H7 (cell line): ENCODE measurements around the gene DEFB128. TPM values are rescaled to one million over a fixed set of nuclear protein-coding genes. Genes with fewer than 3 reads are reported as not detected.
"Not testable (repeated sequence)": the region's sequence is repeated elsewhere in the genome, so short reads cannot be mapped to it uniquely, and the experiment has no call there.

ENCODE experiments used
- DNase-seq: peaks from one replicate; pipeline ENCODE4 v3.0.0; 2012
- H3K27me3 ChIP-seq: 2 replicates; pipeline ENCODE4 v1.6.0; 2011; ENCODE audit warnings: mild to moderate bottlenecking, low read length; ENCODE audit not compliant: control insufficient read depth, insufficient read depth
- H3K36me3 ChIP-seq: replicated peaks from 2 replicates; pipeline ENCODE4 v1.5.1; 2011; ENCODE audit warnings: low read length; ENCODE audit not compliant: control insufficient read depth, insufficient read depth
- H3K4me3 ChIP-seq: 2 replicates; pipeline ENCODE4 v1.5.1; 2011; ENCODE audit warnings: low read depth, mild to moderate bottlenecking, control low read depth, low read length, moderate library complexity; ENCODE audit not compliant: insufficient read depth
- total RNA-seq: library from RNA; depleted of rRNA; stranded (reverse); fragments of >200 nt; shearing (Covaris generic); gene quantifications from 2 replicates; pipeline ENCODE4 v1.2.3, GENCODE V29; 2014; rRNA removed

DEFB128 gene
- not detected in 2 replicates for total RNA-seq

DNA sequence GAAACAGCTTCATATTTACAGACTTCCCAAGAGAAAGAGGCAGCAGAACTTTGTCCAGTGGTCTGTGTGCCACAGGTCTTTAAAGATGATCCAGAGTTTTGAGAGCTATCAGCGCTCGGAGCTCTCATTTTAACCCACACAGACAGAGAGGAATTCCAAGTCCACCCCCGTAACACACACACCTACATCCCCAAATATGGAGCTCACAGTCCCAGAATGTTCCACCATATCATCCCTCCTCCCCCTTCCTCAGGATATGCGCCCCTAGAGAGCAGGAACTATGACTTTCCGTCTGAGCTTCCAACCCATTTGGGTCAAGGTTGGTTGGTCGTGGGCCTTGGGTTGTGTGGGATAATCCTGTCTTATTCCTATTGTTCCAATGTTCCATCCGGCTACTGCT lies at the start of gene DEFB128:
Gene DEFB128 (minus strand): TSS at position 101 of the 400 bp plus-strand sequence. CDS start 88 bp downstream, at position 13.
- no peak within 1 kb of the TSS for H3K4me3 ChIP-seq
- H3K27me3 ChIP-seq, result no peaks in the 10 kb centered on the region
- no peak for DNase-seq
- no peaks in the 10 kb centered on the region for H3K36me3 ChIP-seq

GRCh38 chr20:237929-238328 lies 48.4 kb upstream of the DEFB128 start:
- H3K27me3 ChIP-seq, result peaks cover 22% of the 10 kb centered on the region
- DNase-seq, result no peak
- H3K36me3 ChIP-seq, result no peaks in the 10 kb centered on the region
- no peak overlapping the region for H3K4me3 ChIP-seq

DNA sequence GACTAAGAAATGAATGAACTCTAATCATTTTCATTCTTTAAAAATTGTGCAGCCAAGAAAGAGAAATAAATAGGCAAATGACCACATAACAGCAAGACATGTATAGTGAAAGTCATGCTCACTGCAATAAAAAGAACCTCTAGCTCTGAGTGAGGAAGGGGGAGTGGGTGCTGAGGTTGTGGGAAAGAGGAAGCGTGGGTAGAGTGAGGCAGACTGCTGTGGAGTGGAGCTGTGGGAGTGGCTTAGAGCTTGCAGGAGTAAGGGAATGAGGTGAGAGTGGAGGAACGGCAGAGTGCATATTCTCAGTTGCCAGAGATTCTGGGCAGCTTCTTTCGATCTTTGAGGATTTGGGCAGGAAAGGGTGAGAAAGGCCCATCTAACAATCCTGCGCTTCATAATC lies 48.0 kb upstream of the DEFB128 start:
- DNase-seq, result no peak
- Histone ChIP-seq H3K27me3 (peaks cover 20% of the 10 kb centered on the region), H3K36me3 (no peaks in the 10 kb centered on the region), H3K4me3 (no peak overlapping the region)

DNA sequence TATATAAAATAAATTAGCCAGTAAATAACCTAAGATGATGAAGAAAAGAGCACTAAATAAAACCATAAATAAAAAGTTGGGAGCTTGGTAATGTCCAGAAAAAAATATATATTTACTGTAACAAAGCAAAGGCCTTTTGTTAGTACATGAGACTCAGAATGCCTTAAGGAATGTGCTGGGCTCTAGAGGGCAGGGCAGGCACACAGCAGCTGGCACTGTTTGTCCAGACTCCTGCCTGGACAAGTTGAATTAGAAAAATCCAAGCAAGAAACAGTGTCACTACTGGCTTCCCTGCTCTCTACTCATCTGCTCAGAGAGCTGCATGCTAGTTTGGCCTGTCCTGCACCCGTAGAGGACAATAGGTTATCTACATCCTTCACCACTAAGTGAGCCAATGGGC lies 46.4 kb upstream of the DEFB128 start:
- no peak for DNase-seq
- H3K27me3 ChIP-seq, result peaks cover 14% of the 10 kb centered on the region
- H3K4me3 ChIP-seq, result no peak overlapping the region
- H3K36me3 ChIP-seq, result no peaks in the 10 kb centered on the region

DNA sequence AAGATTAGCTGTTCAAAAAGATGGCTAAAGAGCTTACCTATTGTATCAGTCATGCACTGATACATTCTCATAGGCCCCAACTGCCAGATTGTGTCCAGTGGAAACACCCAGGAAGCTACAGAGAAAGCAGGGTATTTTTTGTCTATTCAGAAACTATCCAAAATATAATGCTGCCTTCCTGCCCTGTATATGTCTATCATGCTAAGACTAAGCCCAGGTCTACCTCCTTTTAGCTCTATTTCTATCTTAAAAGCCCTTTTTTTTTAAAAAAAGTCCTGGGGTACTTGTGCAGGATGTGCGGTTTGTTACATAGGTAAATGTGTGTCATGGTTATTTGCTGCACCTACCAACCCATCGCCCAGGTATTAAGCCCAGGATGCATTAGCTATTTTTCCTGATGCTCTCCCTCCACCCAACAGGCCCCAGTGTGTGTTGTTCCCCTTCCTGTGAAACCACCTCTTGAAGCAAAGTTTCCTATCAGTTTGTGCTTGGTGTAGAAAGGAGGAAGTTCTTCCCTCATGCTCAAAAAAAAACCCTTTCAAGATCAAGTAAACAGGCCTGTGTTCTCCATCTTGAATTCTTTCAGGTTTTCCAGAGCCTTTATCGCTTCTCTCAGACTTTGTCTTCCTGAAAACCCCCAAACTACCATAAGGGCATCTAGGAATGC lies 38.1 kb upstream of the DEFB128 start:
- H3K27me3 ChIP-seq, result no peaks in the 10 kb centered on the region; the same call in 1 of the 2 replicates
- H3K4me3 ChIP-seq, result no peak overlapping the region
- no peak for DNase-seq

DNA sequence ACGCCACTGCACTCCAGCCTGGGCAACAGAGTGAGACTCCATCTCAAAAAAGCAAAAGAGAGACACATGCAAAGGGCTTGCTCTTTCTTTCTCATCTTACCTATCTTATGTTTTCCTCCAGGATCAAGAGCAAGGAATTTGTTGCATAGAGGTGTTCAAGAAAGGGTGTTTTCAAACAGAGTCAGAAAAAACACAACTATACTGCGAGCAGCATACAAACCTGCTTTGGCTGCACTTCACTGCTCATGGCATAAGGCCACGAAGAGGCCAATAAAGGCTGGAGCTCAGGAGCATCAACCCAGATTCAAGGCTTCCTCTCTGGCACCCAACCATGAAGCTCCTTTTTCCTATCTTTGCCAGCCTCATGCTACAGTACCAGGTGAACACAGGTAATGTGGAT lies 37.4 kb upstream of the DEFB128 start, which contains the start of gene DEFB129:
Gene DEFB129 (plus strand): TSS at position 301 of the 400 bp plus-strand sequence. CDS start 31 bp downstream, at position 332.
- no peaks in the 10 kb centered on the region for H3K36me3 ChIP-seq
- H3K27me3 ChIP-seq, result no peaks in the 10 kb centered on the region; the same call in 1 of the 2 replicates
- DNase-seq, result no peak
- H3K4me3 ChIP-seq, result no peak within 1 kb of the TSS

More for the DNA sequence above, 38.1 kb upstream of the DEFB128 start:
- H3K36me3 ChIP-seq, result no peaks in the 10 kb centered on the region

DNA sequence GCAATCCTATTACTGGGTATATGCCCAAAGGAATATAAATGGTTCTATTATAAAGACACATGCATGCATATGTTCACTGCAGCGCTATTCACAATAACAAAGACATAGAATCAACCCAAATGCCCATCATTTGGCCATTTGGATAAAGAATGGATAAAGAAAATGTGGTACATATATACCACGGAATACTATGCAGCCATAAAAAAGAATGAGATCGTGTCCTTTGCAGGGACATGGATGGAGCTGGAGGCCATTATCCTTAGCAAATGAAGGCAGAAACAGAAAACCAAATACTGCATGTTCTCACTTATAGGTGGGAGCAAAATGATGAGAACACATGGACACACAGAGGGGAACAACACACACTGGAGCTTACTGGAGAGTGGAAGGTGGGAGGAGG lies 36.4 kb upstream of the DEFB128 start:
- H3K4me3 ChIP-seq, H3K36me3 ChIP-seq, H3K27me3 ChIP-seq, DNase-seq: not testable (repeated sequence)

DNA sequence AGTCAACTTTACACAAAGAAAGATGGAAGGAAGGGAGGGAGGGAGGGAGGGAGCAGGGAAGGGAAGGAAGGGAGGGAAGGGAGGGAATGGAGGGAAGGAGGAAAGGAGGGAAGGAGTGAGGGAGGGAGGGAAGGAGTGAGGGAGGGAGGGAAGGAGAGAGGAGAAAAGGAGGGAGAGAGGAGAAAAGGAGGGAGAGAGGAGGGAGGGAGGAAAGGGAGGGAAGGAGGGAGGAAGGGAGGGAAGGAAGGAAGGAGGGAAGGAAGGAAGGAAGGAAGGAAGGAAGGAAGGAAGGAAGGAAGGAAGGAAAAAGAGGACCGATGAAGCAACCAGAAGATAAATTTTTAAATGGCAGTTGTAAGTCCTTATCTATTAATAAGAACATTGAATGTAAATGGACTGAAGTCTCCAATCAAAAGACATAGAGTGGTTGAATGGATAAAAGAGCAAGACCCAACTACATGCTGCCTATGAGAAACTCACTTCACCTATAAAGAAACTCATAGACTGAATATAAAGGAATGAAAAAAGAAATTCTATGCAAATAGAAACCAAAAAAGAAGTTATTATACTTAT lies 31.8 kb upstream of the DEFB128 start:
- no peaks in the 10 kb centered on the region; the same call in 1 of the 2 replicates for H3K27me3 ChIP-seq

GRCh38 chr20:219290-220115 lies 30.0 kb upstream of the DEFB128 start:
- Histone ChIP-seq H3K36me3 (no peaks in the 10 kb centered on the region), H3K27me3 (no peaks in the 10 kb centered on the region; the same call in 1 of the 2 replicates), H3K4me3 (no peak overlapping the region)
- DNase-seq, result peak; percentile 53

More for the DNA sequence above, 31.8 kb upstream of the DEFB128 start:
- no peak overlapping the region for H3K4me3 ChIP-seq
- H3K36me3 ChIP-seq, result no peaks in the 10 kb centered on the region
- no peak for DNase-seq

DNA sequence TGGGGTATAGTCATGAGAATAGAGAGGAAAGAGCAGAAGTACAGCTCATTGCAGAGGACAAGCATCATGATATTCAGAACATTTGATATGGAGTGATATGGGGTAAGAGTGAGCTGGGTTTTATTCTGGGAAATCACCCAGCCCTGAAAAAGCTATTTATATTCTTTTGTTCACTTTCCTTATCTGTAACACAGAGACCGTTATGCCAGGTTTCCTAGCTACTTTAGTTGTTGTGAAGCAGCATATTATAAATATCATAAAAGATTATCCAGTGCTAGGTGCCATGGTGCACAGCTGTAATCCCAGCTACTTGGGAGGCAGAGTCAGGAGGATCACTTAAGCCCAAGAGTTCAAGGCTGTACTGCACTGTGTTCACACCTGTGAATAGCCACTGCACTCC lies 27.8 kb upstream of the DEFB128 start:
- no peak overlapping the region for H3K4me3 ChIP-seq
- H3K36me3 ChIP-seq, result no peaks in the 10 kb centered on the region
- no peak for DNase-seq
- H3K27me3 ChIP-seq, result peaks cover 2% of the 10 kb centered on the region; the same call in 1 of the 2 replicates

DNA sequence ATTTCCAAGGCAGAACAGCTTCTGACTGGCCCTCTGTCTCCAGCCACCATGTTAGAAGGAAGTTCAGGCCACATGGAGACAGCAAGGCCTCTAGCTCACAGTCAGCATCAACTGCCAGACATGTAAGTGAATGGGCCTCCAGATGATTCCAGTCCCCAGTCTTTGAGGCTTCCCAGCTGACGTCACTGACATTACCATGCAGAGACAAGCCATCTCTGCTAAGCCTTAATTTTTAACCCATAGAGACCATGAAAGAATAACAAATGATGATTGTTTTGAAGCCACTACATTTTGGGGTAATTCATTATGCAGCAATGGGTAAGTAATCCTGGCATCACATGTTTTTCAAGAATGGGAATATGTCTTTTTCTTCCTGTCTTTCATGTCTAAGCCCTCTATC lies 26.3 kb upstream of the DEFB128 start:
- Histone ChIP-seq H3K27me3 (peaks cover 5% of the 10 kb centered on the region; the same call in 1 of the 2 replicates), H3K36me3 (no peaks in the 10 kb centered on the region), H3K4me3 (no peak overlapping the region)
- no peak for DNase-seq

GRCh38 chr20:214383-214782 lies 24.9 kb upstream of the DEFB128 start:
- no peak for DNase-seq
- H3K36me3 ChIP-seq, result no peaks in the 10 kb centered on the region
- no peak overlapping the region for H3K4me3 ChIP-seq
- H3K27me3 ChIP-seq, result peaks cover 6% of the 10 kb centered on the region; the same call in 1 of the 2 replicates

GRCh38 chr20:210809-211502 lies 21.4 kb upstream of the DEFB128 start:
- no peaks in the 10 kb centered on the region for H3K36me3 ChIP-seq
- DNase-seq, result no peak
- peaks cover 6% of the 10 kb centered on the region; the same call in 1 of the 2 replicates for H3K27me3 ChIP-seq
- H3K4me3 ChIP-seq, result no peak overlapping the region

- Histone ChIP-seq H3K27me3 (peaks cover 6% of the 10 kb centered on the region; the same call in 1 of the 2 replicates), H3K4me3 (no peak overlapping the region), H3K36me3 (no peaks in the 10 kb centered on the region)
- peak; percentile 32 for DNase-seq
These were observed 19.5 kb upstream of the DEFB128 start for GRCh38 chr20:208942-209566.
